AG10803 (cell line): ENCODE measurements around the gene PRR20B.
"Not testable (repeated sequence)": the region's sequence is repeated elsewhere in the genome, so short reads cannot be mapped to it uniquely, and the experiment has no call there.

Source experiments
- DNase-seq: peaks from one replicate; pipeline ENCODE4 v3.0.0; 2010; ENCODE audit warnings: low read depth
- H3K4me3 ChIP-seq: 2 replicates; pipeline ENCODE4 v1.5.1; 2011; ENCODE audit warnings: mild to moderate bottlenecking, low read length, control low read depth
- CTCF ChIP-seq: conservative IDR thresholded peaks from 2 replicates; pipeline ENCODE4 v1.5.1; 2011; ENCODE audit warnings: mild to moderate bottlenecking, low read length, control low read depth, inconsistent platforms

The PRR20B gene

GRCh38 chr13:57147188-57147587 is at the start of gene PRR20B:
Gene PRR20B, plus strand, starts transcription at chr13:57147488. Its CDS starts 387 bp downstream, at chr13:57147875.
- not testable (repeated sequence) for H3K4me3 ChIP-seq, DNase-seq

- no peak for TF ChIP-seq CTCF
- no peak overlapping the region for H3K4me3 ChIP-seq
- DNase-seq = no peak
Measured at GRCh38 chr13:57114945-57115344, 32.3 kb upstream of the PRR20B start.

- TF ChIP-seq CTCF = no peak
- DNase-seq = no peak
- H3K4me3 ChIP-seq = no peak overlapping the region
Measured at GRCh38 chr13:57123681-57124080, 23.6 kb upstream of the PRR20B start.

GRCh38 chr13:57128909-57129308 is 18.4 kb upstream of the PRR20B start:
- no peak for TF ChIP-seq CTCF
- no peak for DNase-seq
- H3K4me3 ChIP-seq = no peak overlapping the region

GRCh38 chr13:57136093-57136492 is 11.2 kb upstream of the PRR20B start:
- no peak for TF ChIP-seq CTCF
- no peak for DNase-seq
- H3K4me3 ChIP-seq = no peak overlapping the region

- TF ChIP-seq CTCF = no peak
- no peak for DNase-seq
- no peak overlapping the region for H3K4me3 ChIP-seq
Measured at GRCh38 chr13:57137585-57137984, 9.7 kb upstream of the PRR20B start.

GRCh38 chr13:57138988-57139387 is 8.3 kb upstream of the PRR20B start:
- H3K4me3 ChIP-seq = no peak overlapping the region
- no peak for TF ChIP-seq CTCF
- no peak for DNase-seq

- DNase-seq, H3K4me3 ChIP-seq: not testable (repeated sequence)
Measured at GRCh38 chr13:57139781-57140180, 7.5 kb upstream of the PRR20B start.

- DNase-seq = not testable (repeated sequence)
Measured at GRCh38 chr13:57140235-57140968, 6.9 kb upstream of the PRR20B start, which contains the start of gene PRR20A. Gene PRR20A, plus strand, starts transcription at chr13:57140918. Its CDS starts 387 bp downstream, at chr13:57141305.

GRCh38 chr13:57148106-57148505 is 818 bp downstream of the PRR20B start:
- H3K4me3 ChIP-seq, DNase-seq: not testable (repeated sequence)

More at GRCh38 chr13:57140235-57140968, 6.9 kb upstream of the PRR20B start, which contains the start of gene PRR20A:
- H3K4me3 ChIP-seq = not testable (repeated sequence)

- not testable (repeated sequence) for DNase-seq, H3K4me3 ChIP-seq
Measured at GRCh38 chr13:57153761-57154160, 6.5 kb downstream of the PRR20B start, which contains the start of gene PRR20C. Gene PRR20C, plus strand, starts transcription at chr13:57154061. Its CDS starts 387 bp downstream, at chr13:57154448.

- not testable (repeated sequence) for DNase-seq, H3K4me3 ChIP-seq
Measured at GRCh38 chr13:57160332-57160731, 13.0 kb downstream of the PRR20B start, which contains the start of gene PRR20D. Gene PRR20D, plus strand, starts transcription at chr13:57160632. Its CDS starts 387 bp downstream, at chr13:57161019.
